ENCODE measurements around the gene DPF3. TPM values are rescaled to one million over a fixed set of nuclear protein-coding genes. Genes with fewer than 3 reads are reported as not detected.

The DPF3 gene
- total RNA-seq, 3 donors from 2014 or later, result 0.32 to 2.8 (median 1.3) TPM

DNA sequence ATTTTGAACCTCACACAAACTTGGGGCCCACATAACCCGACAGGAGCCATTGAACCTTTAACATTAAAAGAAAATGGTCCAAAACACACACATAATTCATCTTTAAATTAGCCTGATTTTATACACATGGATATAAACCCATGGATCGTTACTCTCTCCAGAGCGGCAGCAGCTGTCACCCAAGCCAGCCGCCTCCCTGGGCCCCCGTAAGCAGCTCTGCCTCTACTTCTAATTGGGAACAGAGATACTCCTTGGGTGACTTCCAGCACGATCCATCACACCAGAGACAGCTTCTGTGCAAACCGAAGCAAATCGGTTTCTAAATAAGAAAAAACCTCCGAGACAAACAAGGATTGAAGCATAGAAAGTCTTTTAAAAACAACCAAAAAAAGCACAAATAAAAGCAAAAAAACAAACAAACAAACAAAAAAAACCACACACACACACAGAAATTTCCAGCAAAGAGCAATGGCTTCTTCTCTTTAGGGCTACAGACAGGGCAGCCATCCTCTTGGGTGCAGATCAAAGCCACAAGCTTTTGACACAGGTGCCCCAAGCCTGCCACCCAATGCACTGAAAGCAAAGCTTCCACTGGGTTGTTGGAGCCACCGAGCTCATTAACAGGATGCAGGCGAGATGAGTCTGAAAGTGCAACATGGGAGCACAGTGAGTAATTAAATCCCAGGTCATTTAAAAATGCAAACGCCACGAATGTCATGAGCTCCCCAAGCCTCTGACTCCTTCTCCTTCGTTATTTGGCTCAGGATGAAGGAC is 156.9 kb downstream of the DPF3 start:
- H3K4me3 ChIP-seq, result no peak overlapping the region
- no peaks in the 10 kb centered on the region for H3K27me3 ChIP-seq
- no peak overlapping the region for H3K27ac ChIP-seq
- H3K36me3 ChIP-seq, result no peaks in the 10 kb centered on the region
- TF ChIP-seq, protein P1, sequence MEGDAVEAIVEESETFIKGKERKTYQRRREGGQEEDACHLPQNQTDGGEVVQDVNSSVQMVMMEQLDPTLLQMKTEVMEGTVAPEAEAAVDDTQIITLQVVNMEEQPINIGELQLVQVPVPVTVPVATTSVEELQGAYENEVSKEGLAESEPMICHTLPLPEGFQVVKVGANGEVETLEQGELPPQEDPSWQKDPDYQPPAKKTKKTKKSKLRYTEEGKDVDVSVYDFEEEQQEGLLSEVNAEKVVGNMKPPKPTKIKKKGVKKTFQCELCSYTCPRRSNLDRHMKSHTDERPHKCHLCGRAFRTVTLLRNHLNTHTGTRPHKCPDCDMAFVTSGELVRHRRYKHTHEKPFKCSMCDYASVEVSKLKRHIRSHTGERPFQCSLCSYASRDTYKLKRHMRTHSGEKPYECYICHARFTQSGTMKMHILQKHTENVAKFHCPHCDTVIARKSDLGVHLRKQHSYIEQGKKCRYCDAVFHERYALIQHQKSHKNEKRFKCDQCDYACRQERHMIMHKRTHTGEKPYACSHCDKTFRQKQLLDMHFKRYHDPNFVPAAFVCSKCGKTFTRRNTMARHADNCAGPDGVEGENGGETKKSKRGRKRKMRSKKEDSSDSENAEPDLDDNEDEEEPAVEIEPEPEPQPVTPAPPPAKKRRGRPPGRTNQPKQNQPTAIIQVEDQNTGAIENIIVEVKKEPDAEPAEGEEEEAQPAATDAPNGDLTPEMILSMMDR (IDR thresholded peaks at IDR 0.05), result no peak
- no peak for TF ChIP-seq POLR2A (IDR thresholded peaks at IDR 0.05)
- TF ChIP-seq POLR2AphosphoS5 (IDR thresholded peaks at IDR 0.05), result no peak
- intact Hi-C loops (cut with DNase I; ENCODE audit: low total_unique reads), result no loop called here
- H3K4me1 ChIP-seq, result no peaks in the 10 kb centered on the region
- H3K9me3 ChIP-seq, result no peaks in the 10 kb centered on the region
- DNase-seq (ENCODE audit: low spot score in 2 of 2), result no peak

DNA sequence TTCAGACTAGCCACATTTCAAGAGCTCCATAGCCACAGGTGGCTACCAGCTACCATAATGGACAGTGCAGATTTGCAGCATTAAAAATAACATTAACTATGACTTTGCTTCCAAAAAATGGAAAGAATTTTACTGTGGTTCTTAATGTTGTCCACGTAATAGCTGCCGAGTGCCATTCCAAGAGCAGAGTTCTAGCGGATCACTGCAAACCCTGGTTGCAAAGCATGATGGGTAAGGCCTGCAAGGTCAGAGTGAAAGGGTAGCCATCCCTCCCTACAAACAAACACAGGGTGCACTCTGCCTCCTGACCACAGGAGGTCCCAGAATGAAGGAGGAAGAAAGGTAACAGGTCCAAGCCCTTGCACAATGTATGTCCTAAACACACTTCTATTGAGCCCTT is 157.6 kb downstream of the DPF3 start:
- no peaks in the 10 kb centered on the region for H3K4me1 ChIP-seq
- H3K27ac ChIP-seq, result no peak overlapping the region
- no peak for TF ChIP-seq POLR2AphosphoS5 (IDR thresholded peaks at IDR 0.05)
- no peak for TF ChIP-seq POLR2A (IDR thresholded peaks at IDR 0.05)
- TF ChIP-seq, protein P1 (IDR thresholded peaks at IDR 0.05), result no peak
- H3K9me3 ChIP-seq, result no peaks in the 10 kb centered on the region
- H3K36me3 ChIP-seq, result no peaks in the 10 kb centered on the region
- H3K4me3 ChIP-seq, result no peak overlapping the region
- H3K27me3 ChIP-seq, result no peaks in the 10 kb centered on the region
- no peak for DNase-seq (ENCODE audit: low spot score in 2 of 2)
- intact Hi-C loops (cut with DNase I; ENCODE audit: low total_unique reads), result no loop called here

DNA sequence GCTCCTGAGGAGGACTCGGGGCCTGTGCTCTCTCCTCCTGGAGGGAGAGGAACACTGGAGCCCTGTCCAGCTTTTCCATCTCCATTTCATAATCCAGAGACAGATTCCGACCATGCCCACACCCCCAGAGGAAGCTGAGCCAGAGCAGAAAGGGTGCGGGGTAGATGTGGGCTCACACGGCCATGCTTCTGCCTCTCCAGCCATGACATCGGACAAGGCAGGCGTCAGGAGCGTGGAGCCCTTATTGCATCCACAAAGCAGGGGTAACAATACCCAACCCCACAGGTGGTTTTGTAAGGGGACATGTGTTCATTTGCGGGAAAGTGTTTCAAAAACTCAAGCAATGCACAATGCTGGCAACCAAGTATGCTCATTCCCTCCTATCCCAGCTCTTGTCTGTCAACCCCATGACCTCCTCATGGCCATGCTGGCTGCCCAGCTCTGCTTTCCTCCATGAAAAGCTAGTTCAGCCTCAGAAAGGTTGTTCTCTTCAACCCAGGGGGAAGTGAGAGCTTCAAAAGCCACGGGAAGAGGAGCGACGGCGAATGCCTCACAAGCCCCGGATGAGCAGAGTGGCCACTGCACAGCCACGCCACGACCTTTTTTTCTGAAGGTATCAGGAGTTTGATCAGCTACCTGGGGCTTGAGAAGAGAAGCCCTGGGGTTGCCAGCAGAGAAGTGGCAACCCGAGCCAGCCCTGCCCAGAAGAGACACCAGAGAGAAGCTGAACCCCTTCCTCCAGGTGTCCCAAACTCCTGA is 161.7 kb downstream of the DPF3 start:
- DNase-seq (ENCODE audit: low spot score in 2 of 2), result no peak
- Histone ChIP-seq H3K27me3 (no peaks in the 10 kb centered on the region), H3K4me3 (no peak overlapping the region), H3K27ac (no peak overlapping the region), H3K4me1 (no peaks in the 10 kb centered on the region), H3K9me3 (no peaks in the 10 kb centered on the region), H3K36me3 (no peaks in the 10 kb centered on the region)
- intact Hi-C loops (cut with DNase I; ENCODE audit: low total_unique reads), result no loop called here
- TF ChIP-seq, protein P1 (IDR thresholded peaks at IDR 0.05), result no peak
- TF ChIP-seq POLR2A (IDR thresholded peaks at IDR 0.05), result no peak
- TF ChIP-seq POLR2AphosphoS5 (IDR thresholded peaks at IDR 0.05), result no peak

DNA sequence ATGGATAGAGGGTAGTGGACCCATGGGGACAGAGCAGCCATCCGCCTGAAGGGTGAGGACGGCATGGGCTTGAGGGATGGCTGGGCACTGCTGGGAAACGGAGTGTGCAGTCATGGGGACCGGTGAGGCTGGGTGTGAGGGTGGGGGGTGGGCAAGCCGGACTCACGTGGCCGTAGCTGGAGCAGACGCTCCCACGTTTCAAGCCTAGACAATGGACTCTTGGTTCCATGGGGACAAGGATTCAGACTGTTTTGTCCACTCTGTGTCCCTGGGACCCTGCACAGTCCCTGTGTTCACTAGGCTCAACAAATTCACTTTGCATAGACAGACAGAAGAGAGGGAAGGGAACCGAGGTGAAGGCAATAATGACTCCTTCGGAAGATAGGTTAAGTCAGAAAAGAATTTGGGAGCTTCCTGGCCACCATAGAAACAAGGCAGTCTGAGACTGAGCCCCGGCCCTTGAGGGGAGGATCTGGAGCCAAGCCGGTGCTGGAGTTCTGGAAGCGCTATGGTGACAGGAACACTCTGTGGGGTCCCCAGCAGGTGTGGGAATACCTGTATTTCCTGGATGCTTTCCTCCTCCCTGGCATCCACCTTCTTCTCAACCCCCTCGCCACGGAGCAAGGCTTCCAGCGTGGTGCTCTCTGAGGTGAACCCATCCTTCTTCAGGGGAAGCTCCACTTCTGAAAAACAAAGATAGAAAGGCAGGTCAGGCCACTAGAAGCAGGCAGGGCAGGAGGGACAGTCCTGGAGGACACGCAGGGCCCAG is 162.5 kb downstream of the DPF3 start:
- no peaks in the 10 kb centered on the region for H3K4me1 ChIP-seq
- no peaks in the 10 kb centered on the region for H3K27me3 ChIP-seq
- no peak overlapping the region for H3K4me3 ChIP-seq
- no peaks in the 10 kb centered on the region for H3K36me3 ChIP-seq
- DNase-seq (ENCODE audit: low spot score in 2 of 2), result no peak
- H3K9me3 ChIP-seq, result no peaks in the 10 kb centered on the region
- H3K27ac ChIP-seq, result no peak overlapping the region
- intact Hi-C loops (cut with DNase I; ENCODE audit: low total_unique reads), result no loop called here
- TF ChIP-seq, protein P1 (IDR thresholded peaks at IDR 0.05), result no peak
- TF ChIP-seq POLR2AphosphoS5 (IDR thresholded peaks at IDR 0.05), result no peak
